Bronchial epithelial cell (primary cell): Measurements from ENCODE around the gene ZDHHC22. TPM values are rescaled to one million over a fixed set of nuclear protein-coding genes. Genes with fewer than 3 reads are reported as not detected.

Experiments used
- DNase-seq: peaks from one replicate; pipeline ENCODE4 v3.0.0-alpha.2; 2010; ENCODE audit warnings: low read depth
- FAIRE-seq: peaks from 2 replicates; lab custom pipeline; 2011; peaks lifted over from hg19 to GRCh38; lab: Jason Lieb, UNC
- H3K27me3 ChIP-seq: 2 replicates; pipeline ENCODE4 v1.5.1; 2011; ENCODE audit warnings: low read length; ENCODE audit not compliant: control insufficient read depth, insufficient read depth
- H3K36me3 ChIP-seq: 2 replicates; pipeline ENCODE4 v1.5.1; 2011; ENCODE audit warnings: low read length; ENCODE audit not compliant: control insufficient read depth, insufficient read depth
- H3K4me3 ChIP-seq: 2 replicates; pipeline ENCODE4 v1.5.1; 2011; ENCODE audit warnings: mild to moderate bottlenecking, low read depth, low read length, control low read depth
- total RNA-seq: library from RNA; depleted of rRNA; stranded (reverse); fragments of >200 nt; gene quantifications from 2 replicates; pipeline ENCODE4 v1.2.1, GENCODE V29; 2014
- TF ChIP-seq, protein P1 (sequence below): IDR thresholded peaks from 2 replicates; pipeline ENCODE4 v1.5.1; 2011; ENCODE audit warnings: mild to moderate bottlenecking, moderate library complexity, low read length, control low read depth, inconsistent platforms; ENCODE audit not compliant: insufficient read depth, severe bottlenecking

The ZDHHC22 gene
- total RNA-seq, 1 donor from 2014 or later = not detected

- FAIRE-seq = no peak
- no peak for DNase-seq
- H3K4me3 ChIP-seq = no peak overlapping the region
- H3K27me3 ChIP-seq = peaks cover 4% of the 10 kb centered on the region
- TF ChIP-seq, protein P1, sequence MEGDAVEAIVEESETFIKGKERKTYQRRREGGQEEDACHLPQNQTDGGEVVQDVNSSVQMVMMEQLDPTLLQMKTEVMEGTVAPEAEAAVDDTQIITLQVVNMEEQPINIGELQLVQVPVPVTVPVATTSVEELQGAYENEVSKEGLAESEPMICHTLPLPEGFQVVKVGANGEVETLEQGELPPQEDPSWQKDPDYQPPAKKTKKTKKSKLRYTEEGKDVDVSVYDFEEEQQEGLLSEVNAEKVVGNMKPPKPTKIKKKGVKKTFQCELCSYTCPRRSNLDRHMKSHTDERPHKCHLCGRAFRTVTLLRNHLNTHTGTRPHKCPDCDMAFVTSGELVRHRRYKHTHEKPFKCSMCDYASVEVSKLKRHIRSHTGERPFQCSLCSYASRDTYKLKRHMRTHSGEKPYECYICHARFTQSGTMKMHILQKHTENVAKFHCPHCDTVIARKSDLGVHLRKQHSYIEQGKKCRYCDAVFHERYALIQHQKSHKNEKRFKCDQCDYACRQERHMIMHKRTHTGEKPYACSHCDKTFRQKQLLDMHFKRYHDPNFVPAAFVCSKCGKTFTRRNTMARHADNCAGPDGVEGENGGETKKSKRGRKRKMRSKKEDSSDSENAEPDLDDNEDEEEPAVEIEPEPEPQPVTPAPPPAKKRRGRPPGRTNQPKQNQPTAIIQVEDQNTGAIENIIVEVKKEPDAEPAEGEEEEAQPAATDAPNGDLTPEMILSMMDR = no peak
- H3K36me3 ChIP-seq = no peaks in the 10 kb centered on the region
These were observed 19.4 kb upstream of the ZDHHC22 start for GRCh38 chr14:77161011-77161410.

DNA sequence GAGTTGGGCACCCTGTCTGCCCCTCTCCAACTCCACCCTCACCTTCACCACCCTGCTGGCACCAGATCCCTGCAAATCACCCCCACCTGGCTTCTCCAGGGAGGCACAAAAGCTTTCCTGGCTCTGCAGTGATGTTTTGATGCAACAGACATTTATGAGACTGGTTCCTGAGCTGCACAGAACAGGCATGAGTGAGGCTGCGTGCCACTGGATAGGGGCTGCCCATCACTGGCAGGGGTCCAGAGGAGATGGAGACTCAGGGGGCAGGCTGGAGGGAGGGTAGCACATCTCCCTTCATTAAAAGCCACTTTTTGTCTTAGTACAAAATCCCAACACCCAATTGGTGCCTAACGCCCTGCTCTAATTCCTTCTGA lies 17.3 kb upstream of the ZDHHC22 start:
- H3K27me3 ChIP-seq = peaks cover 4% of the 10 kb centered on the region
- FAIRE-seq = no peak
- TF ChIP-seq, protein P1 = no peak

DNA sequence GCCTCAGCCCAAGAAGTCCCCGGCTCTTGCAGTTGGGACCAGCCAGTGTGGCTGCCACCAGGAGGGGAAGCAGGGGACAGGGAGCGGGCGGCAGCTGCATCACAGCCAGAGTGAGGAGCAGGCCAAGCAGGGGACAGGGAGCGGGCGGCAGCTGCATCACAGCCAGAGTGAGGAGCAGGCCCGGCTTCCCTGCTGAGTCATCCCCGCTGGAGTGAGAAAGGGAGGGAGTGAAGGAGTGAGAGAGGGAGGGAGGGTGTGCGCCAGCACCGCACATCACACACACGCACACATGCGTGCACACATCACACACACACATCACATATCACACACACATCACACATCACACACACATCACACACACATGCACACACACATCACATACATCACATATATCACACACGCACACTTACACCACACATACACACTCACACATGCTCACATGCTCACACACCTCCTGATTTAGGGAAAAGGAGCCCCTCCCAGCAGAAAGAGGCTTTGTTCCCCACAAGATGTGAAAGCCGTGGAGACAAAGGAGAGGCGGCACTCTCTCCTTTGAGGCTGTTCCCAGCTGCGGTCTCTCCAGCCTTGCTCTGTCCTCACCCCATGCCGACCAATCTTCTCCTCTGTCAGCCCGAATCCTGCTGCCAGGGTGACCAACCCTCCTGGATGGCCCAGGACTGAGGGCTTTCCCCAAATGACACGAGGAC lies 16.7 kb upstream of the ZDHHC22 start:
- H3K27me3 ChIP-seq = peaks cover 4% of the 10 kb centered on the region
- FAIRE-seq = peak; percentile 92
- TF ChIP-seq, protein P1 = no peak
- peak; percentile 44 for DNase-seq
- no peak overlapping the region for H3K4me3 ChIP-seq
- H3K36me3 ChIP-seq = no peaks in the 10 kb centered on the region

More for the DNA sequence above, 17.3 kb upstream of the ZDHHC22 start:
- no peak overlapping the region for H3K4me3 ChIP-seq
- H3K36me3 ChIP-seq = no peaks in the 10 kb centered on the region
- DNase-seq = no peak

GRCh38 chr14:77157740-77158139 lies 16.1 kb upstream of the ZDHHC22 start:
- TF ChIP-seq, protein P1 = no peak
- Histone ChIP-seq H3K36me3 (no peaks in the 10 kb centered on the region), H3K4me3 (no peak overlapping the region), H3K27me3 (peaks cover 4% of the 10 kb centered on the region)
- FAIRE-seq (no peak), DNase-seq (no peak)

GRCh38 chr14:77155083-77155482 lies 13.5 kb upstream of the ZDHHC22 start:
- FAIRE-seq = no peak
- H3K27me3 ChIP-seq = peaks cover 2% of the 10 kb centered on the region
- H3K4me3 ChIP-seq = no peak overlapping the region
- no peak for DNase-seq
- H3K36me3 ChIP-seq = no peaks in the 10 kb centered on the region
- TF ChIP-seq, protein P1 = no peak

GRCh38 chr14:77154421-77154820 lies 12.8 kb upstream of the ZDHHC22 start:
- DNase-seq (no peak), FAIRE-seq (no peak)
- Histone ChIP-seq H3K27me3 (peaks cover 2% of the 10 kb centered on the region), H3K4me3 (no peak overlapping the region), H3K36me3 (no peaks in the 10 kb centered on the region)
- TF ChIP-seq, protein P1 = no peak
